GM18498 (cell line): ENCODE measurements around the gene AGBL3.

ENCODE experiments used
- ATAC-seq: cut with Tn5 transposase; IDR thresholded peaks from one replicate; pipeline ENCODE4 v1.9.1; 2021; ENCODE audit warnings: mild to moderate bottlenecking, moderate library complexity; ENCODE audit not compliant: unreplicated experiment

AGBL3 gene

GRCh38 chr7:135183478-135183877 is 197.2 kb downstream of the AGBL3 start:
- ATAC-seq: no peak

DNA sequence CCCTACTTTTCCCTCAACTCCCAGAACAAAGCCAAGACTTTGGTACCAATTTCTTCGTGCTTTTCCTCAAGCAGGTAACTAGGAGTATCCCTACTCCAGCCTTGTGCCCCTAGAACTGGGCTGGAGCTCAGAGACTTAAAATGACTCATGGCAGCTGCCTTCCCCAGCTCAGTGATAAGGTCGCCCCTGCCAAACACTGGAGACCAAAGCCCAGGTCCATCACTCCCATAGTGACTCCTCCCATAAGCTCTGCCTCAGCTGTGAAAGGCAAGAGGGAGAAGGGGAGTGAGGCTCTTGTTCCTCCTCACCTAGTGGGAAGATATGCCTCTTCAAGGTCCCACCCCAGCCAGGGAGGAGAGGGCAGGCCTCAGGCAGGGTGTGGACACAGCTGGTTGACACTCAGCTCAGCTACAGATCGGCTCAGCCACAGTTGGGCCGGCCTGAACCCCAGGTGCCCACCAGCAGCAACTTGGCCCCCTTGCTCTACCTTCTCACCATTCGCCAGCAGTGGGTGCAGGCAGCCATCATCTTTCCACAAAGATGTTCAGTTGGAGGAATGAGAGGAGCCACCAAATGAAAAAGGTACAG is 198.0 kb downstream of the AGBL3 start:
- ATAC-seq: no peak
